Neural cell (in vitro differentiated cells): ENCODE results near the gene JMJD4. TPM values are rescaled to one million over a fixed set of nuclear protein-coding genes. Genes with fewer than 3 reads are reported as not detected.

Experiments
- H2AFZ ChIP-seq: fragments of 200-600, 300-800 bp; sonication (generic), shearing (Covaris generic); 2 replicates; pipeline ENCODE4 v1.6.0; 2014; ENCODE audit warnings: low read depth, mild to moderate bottlenecking, antibody characterized with exemption, low read length, moderate library complexity
- H3F3A ChIP-seq: fragments of 200-600 bp; shearing (Covaris generic); 2 replicates; pipeline ENCODE4 v1.6.1; 2016; ENCODE audit warnings: mild to moderate bottlenecking, moderate library complexity, mixed read lengths, antibody characterized with exemption, low read length; ENCODE audit not compliant: insufficient read depth, poor library complexity, severe bottlenecking
- H3K27ac ChIP-seq: fragments of 200-600, 300-800 bp; sonication (generic), shearing (Covaris generic); 2 replicates; pipeline ENCODE4 v1.5.1; 2014; ENCODE audit warnings: mild to moderate bottlenecking, low read length, moderate library complexity
- H3K27me3 ChIP-seq: fragments of 300-800, 200-600 bp; sonication (generic), shearing (Covaris generic); 2 replicates; pipeline ENCODE4 v1.6.0; 2014; ENCODE audit warnings: mild to moderate bottlenecking, low read depth, low read length, moderate library complexity; ENCODE audit not compliant: insufficient read depth
- H3K36me3 ChIP-seq: fragments of 300-800, 200-600 bp; sonication (generic), shearing (Covaris generic); 2 replicates; pipeline ENCODE4 v1.5.1; 2014; ENCODE audit warnings: mild to moderate bottlenecking, antibody characterized with exemption, low read length, moderate library complexity; ENCODE audit not compliant: insufficient read depth
- H3K4me2 ChIP-seq: fragments of 300-800, 200-600 bp; sonication (generic), shearing (Covaris generic); 2 replicates; pipeline ENCODE4 v1.6.0; 2014; ENCODE audit warnings: mild to moderate bottlenecking, low read length
- H3K4me3 ChIP-seq: fragments of 300-800, 200-600 bp; sonication (generic), shearing (Covaris generic); 2 replicates; pipeline ENCODE4 v1.5.1; 2014; ENCODE audit warnings: mild to moderate bottlenecking, low read length, moderate library complexity
- H3K79me2 ChIP-seq: fragments of 200-600 bp; shearing (Covaris generic); replicated peaks from 2 replicates; pipeline ENCODE4 v1.6.0; 2014; ENCODE audit warnings: mild to moderate bottlenecking, low read length, moderate library complexity; ENCODE audit not compliant: insufficient read depth
- H3K9ac ChIP-seq: fragments of 300-800, 200-600 bp; sonication (generic), shearing (Covaris generic); 2 replicates; pipeline ENCODE4 v1.6.1; 2016; ENCODE audit warnings: mild to moderate bottlenecking, low read length, mixed read lengths
- H3K9me2 ChIP-seq: fragments of 200-600 bp; shearing (Covaris generic); 2 replicates; pipeline ENCODE4 v1.6.1; 2016; ENCODE audit warnings: mild to moderate bottlenecking, low read length, mixed read lengths; ENCODE audit not compliant: insufficient read depth
- H3K9me3 ChIP-seq: fragments of 200-600, 300-800 bp; sonication (generic), shearing (Covaris generic); 2 replicates; pipeline ENCODE4 v1.6.1; 2016; ENCODE audit warnings: mild to moderate bottlenecking, mixed run types, low read length, moderate library complexity, mixed read lengths
- H4K20me1 ChIP-seq: fragments of 200-600 bp; shearing (Covaris generic); 2 replicates; pipeline ENCODE4 v1.6.1; 2016; ENCODE audit warnings: mild to moderate bottlenecking, mixed run types; ENCODE audit not compliant: insufficient read depth
- CTCF ChIP-seq: fragments of 450-650 bp; IDR thresholded peaks from 2 replicates; pipeline ENCODE4 v1.5.1; 2014; ENCODE audit warnings: antibody characterized with exemption, mild to moderate bottlenecking, moderate library complexity; ENCODE audit not compliant: poor library complexity, severe bottlenecking
- EP300 ChIP-seq: fragments of 450-650 bp; conservative IDR thresholded peaks from 2 replicates; pipeline ENCODE4 v1.6.1; 2014; ENCODE audit warnings: antibody characterized with exemption, mild to moderate bottlenecking, moderate library complexity; ENCODE audit not compliant: poor library complexity, severe bottlenecking
- EZH2 ChIP-seq: fragments of 200-600, 300-800 bp; shearing (Covaris generic), sonication (generic); IDR thresholded peaks from 2 replicates; pipeline ENCODE4 v1.6.1; 2014; ENCODE audit warnings: antibody characterized with exemption, low read length, borderline replicate concordance, mild to moderate bottlenecking; ENCODE audit not compliant: insufficient read depth, poor library complexity, severe bottlenecking
- MXI1 ChIP-seq: fragments of 450-650 bp; conservative IDR thresholded peaks from 2 replicates; pipeline ENCODE4 v1.6.1; 2014; ENCODE audit warnings: antibody characterized with exemption, mild to moderate bottlenecking; ENCODE audit not compliant: poor library complexity, severe bottlenecking
- POLR2AphosphoS5 ChIP-seq: IDR thresholded peaks from 2 replicates; pipeline ENCODE4 v1.6.1; 2012
- RAD21 ChIP-seq: fragments of 450-650 bp; conservative IDR thresholded peaks from 2 replicates; pipeline ENCODE4 v1.6.1; 2014; ENCODE audit warnings: antibody characterized with exemption, mild to moderate bottlenecking, moderate library complexity
- REST ChIP-seq: IDR thresholded peaks from 2 replicates; pipeline ENCODE4 v1.6.1; 2012; ENCODE audit warnings: borderline replicate concordance
- SMC3 ChIP-seq: fragments of 450-650 bp; conservative IDR thresholded peaks from 2 replicates; pipeline ENCODE4 v1.6.1; 2014; ENCODE audit warnings: antibody characterized with exemption, mild to moderate bottlenecking, moderate library complexity; ENCODE audit not compliant: poor library complexity
- TAF1 ChIP-seq: IDR thresholded peaks from 2 replicates; pipeline ENCODE4 v1.6.1; 2012; ENCODE audit warnings: low read depth
- polyA plus RNA-seq: library from polyadenylated mRNA; depleted of rRNA; stranded (reverse); fragments of >200 nt; gene quantifications from 2 replicates; pipeline ENCODE4 v1.2.3, GENCODE V29; 2014

The JMJD4 gene
- polyA plus RNA-seq, 1 donor from 2014 or later: 17.2 TPM

- peaks cover 28% of the 10 kb centered on the region for H3K79me2 ChIP-seq
- TF ChIP-seq TAF1: no peak
- no peak for TF ChIP-seq SMC3
- no peak for TF ChIP-seq EZH2
- no peak for TF ChIP-seq MXI1
- no peak for TF ChIP-seq EP300
- H3K27ac ChIP-seq: no peak overlapping the region
- H3K9me2 ChIP-seq: no peaks in the 10 kb centered on the region
- H3K4me2 ChIP-seq: no peak overlapping the region
- H3K27me3 ChIP-seq: no peaks in the 10 kb centered on the region
- no peak overlapping the region for H3K4me3 ChIP-seq
- no peak overlapping the region for H2AFZ ChIP-seq
- no peaks in the 10 kb centered on the region for H3K36me3 ChIP-seq
- no peak overlapping the region for H3K9ac ChIP-seq
- H4K20me1 ChIP-seq: no peaks in the 10 kb centered on the region
- no peaks in the 10 kb centered on the region for H3K9me3 ChIP-seq
- H3F3A ChIP-seq: no peaks in the 10 kb centered on the region
Measured at GRCh38 chr1:227731696-227732585, 3.2 kb downstream of the JMJD4 start.

- Histone ChIP-seq H3K27ac (no peak overlapping the region), H3K36me3 (no peaks in the 10 kb centered on the region), H3K9ac (no peak overlapping the region), H2AFZ (no peak overlapping the region), H3K9me2 (no peaks in the 10 kb centered on the region), H4K20me1 (no peaks in the 10 kb centered on the region), H3F3A (no peaks in the 10 kb centered on the region), H3K4me3 (no peak overlapping the region), H3K79me2 (peaks cover 21% of the 10 kb centered on the region), H3K4me2 (no peak overlapping the region), H3K9me3 (no peaks in the 10 kb centered on the region), H3K27me3 (no peaks in the 10 kb centered on the region)
- no peak for TF ChIP-seq POLR2AphosphoS5
- TF ChIP-seq EP300: no peak
- no peak for TF ChIP-seq EZH2
- TF ChIP-seq SMC3: no peak
- no peak for TF ChIP-seq TAF1
Measured at GRCh38 chr1:227731241-227731677, 3.8 kb downstream of the JMJD4 start.

GRCh38 chr1:227730630-227731151 lies 4.4 kb downstream of the JMJD4 start:
- Histone ChIP-seq H3K36me3 (no peaks in the 10 kb centered on the region), H3F3A (no peaks in the 10 kb centered on the region), H3K9ac (no peak overlapping the region), H3K9me3 (no peaks in the 10 kb centered on the region), H4K20me1 (no peaks in the 10 kb centered on the region), H3K79me2 (peaks cover 15% of the 10 kb centered on the region), H3K4me2 (no peak overlapping the region), H3K4me3 (no peak overlapping the region), H2AFZ (no peak overlapping the region), H3K9me2 (no peaks in the 10 kb centered on the region), H3K27ac (no peak overlapping the region), H3K27me3 (no peaks in the 10 kb centered on the region)
- TF ChIP-seq CTCF: no peak
- TF ChIP-seq REST: no peak
- TF ChIP-seq TAF1: no peak
- no peak for TF ChIP-seq EP300
- no peak for TF ChIP-seq EZH2
- TF ChIP-seq SMC3: no peak
- no peak for TF ChIP-seq POLR2AphosphoS5
- no peak for TF ChIP-seq MXI1
- TF ChIP-seq RAD21: no peak
